ENCODE data around the gene RGS11. TPM values are rescaled to one million over a fixed set of nuclear protein-coding genes. Genes with fewer than 3 reads are reported as not detected.

RGS11 gene
- total and polyA plus RNA-seq, 2 experiments from 2014 or later = 0.74 to 1.8 TPM

DNA sequence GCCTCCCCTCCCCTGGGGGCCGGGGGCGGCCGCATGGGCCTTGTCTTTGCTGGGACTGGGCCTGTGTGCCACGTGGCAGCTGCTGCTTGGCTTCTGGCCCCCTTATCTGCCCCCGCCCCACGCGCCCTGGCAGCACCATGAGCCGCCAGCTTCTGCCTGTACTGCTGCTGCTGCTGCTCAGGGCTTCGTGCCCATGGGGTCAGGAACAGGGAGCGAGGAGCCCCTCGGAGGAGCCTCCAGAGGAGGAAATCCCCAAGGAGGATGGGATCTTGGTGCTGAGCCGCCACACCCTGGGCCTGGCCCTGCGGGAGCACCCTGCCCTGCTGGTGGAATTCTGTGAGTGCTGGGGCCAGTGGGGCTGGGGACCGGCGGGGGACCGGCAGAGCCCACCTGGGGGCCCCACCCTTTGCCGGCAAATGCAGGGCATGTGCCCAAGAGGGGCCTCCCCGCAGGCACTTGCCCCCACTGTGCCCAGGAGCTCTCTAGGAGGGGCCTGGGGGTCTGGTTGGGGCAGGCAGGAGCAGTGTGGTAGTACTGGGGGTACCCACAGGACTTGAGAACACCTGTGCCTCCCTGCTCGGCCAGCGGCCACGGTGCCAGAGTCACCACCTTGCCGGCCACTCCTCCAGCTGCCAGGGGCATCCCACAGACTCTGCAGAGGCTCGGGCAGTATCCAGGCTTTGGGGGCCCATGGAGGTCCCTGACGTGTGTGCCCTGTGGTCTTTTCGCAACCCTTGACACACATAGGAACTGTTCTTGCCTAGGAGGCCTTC, 7.5 kb upstream of the RGS11 start, which contains the start of gene PDIA2 (continued):
- TF ChIP-seq ZNF331 (CRISPR knock-in tag; IDR thresholded peaks at IDR 0.05; ENCODE audit: low read depth) = no peak
- no peak for TF ChIP-seq POLR2AphosphoS5 (IDR thresholded peaks at IDR 0.05; ENCODE audit: low read depth)
- TF ChIP-seq, protein P1, sequence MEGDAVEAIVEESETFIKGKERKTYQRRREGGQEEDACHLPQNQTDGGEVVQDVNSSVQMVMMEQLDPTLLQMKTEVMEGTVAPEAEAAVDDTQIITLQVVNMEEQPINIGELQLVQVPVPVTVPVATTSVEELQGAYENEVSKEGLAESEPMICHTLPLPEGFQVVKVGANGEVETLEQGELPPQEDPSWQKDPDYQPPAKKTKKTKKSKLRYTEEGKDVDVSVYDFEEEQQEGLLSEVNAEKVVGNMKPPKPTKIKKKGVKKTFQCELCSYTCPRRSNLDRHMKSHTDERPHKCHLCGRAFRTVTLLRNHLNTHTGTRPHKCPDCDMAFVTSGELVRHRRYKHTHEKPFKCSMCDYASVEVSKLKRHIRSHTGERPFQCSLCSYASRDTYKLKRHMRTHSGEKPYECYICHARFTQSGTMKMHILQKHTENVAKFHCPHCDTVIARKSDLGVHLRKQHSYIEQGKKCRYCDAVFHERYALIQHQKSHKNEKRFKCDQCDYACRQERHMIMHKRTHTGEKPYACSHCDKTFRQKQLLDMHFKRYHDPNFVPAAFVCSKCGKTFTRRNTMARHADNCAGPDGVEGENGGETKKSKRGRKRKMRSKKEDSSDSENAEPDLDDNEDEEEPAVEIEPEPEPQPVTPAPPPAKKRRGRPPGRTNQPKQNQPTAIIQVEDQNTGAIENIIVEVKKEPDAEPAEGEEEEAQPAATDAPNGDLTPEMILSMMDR (conservative IDR thresholded peaks at IDR 0.05; ENCODE audit: low read depth in 2 of 2) = no peak
- no peak for TF ChIP-seq EZH2phosphoT487 (IDR thresholded peaks at IDR 0.05; ENCODE audit: unreplicated experiment)
- TF ChIP-seq EZH2 (IDR thresholded peaks at IDR 0.05; ENCODE audit: low read depth, unreplicated experiment) = no peak

DNA sequence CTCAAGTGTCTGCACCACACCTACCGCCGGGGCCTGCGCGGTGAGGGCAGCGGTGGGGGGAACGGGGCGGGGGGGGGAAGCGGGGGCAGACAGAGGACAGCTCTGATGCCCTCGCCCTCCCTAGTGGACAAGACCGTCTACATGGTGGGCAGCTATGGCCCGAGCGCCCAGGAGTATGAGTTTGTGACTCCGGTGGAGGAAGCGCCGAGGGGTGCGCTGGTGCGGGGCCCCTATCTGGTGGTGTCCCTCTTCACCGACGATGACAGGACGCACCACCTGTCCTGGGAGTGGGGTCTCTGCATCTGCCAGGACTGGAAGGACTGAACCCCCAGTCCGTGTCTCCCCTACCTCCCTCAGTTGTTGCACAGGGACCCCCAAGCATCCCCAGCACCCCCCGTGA, 6.7 kb upstream of the RGS11 start:
- Histone ChIP-seq H2AFZ (no peak overlapping the region), H4K20me1 (replicated peaks; ENCODE audit: insufficient read depth) (0 out of 2 replicates have a peak, but pooled peaks cover 2% of the 10 kb centered on the region), H3K9me2 (ENCODE audit: insufficient read depth) (no peaks in the 10 kb centered on the region), H3K4me1 (ENCODE audit: insufficient read depth) (no peaks in the 10 kb centered on the region), H3K79me2 (replicated peaks; ENCODE audit: insufficient read depth) (no peaks in the 10 kb centered on the region), H3K27me3 (ENCODE audit: insufficient read depth) (peaks cover 31% of the 10 kb centered on the region), H3K4me3 (no peak overlapping the region), H3K36me3 (ENCODE audit: insufficient read depth) (no peaks in the 10 kb centered on the region), H3K4me2 (no peak overlapping the region), H3F3A (replicated peaks; ENCODE audit: low read depth) (0 out of 2 replicates have a peak, but pooled peaks cover 4% of the 10 kb centered on the region), H3K27ac (ENCODE audit: low read depth) (no peak overlapping the region)
- Mint-ChIP-seq H3K4me3 (no peak overlapping the region), H3K4me1 (no peaks in the 10 kb centered on the region), H3K27me3 (ENCODE audit: insufficient read depth, low read depth, poor library complexity) (peaks cover 18% of the 10 kb centered on the region), H3K27ac (no peak overlapping the region), H3K9me3 (no peaks in the 10 kb centered on the region), H3K36me3 (ENCODE audit: low read depth) (peaks cover 3% of the 10 kb centered on the region; the same call in 1 of the 3 replicates)
- DNase-seq (ENCODE audit: low spot score) = no peak
- no peak for ATAC-seq
- TF ChIP-seq, protein P1 (conservative IDR thresholded peaks at IDR 0.05; ENCODE audit: low read depth in 2 of 2) = no peak
- TF ChIP-seq, protein P2, sequence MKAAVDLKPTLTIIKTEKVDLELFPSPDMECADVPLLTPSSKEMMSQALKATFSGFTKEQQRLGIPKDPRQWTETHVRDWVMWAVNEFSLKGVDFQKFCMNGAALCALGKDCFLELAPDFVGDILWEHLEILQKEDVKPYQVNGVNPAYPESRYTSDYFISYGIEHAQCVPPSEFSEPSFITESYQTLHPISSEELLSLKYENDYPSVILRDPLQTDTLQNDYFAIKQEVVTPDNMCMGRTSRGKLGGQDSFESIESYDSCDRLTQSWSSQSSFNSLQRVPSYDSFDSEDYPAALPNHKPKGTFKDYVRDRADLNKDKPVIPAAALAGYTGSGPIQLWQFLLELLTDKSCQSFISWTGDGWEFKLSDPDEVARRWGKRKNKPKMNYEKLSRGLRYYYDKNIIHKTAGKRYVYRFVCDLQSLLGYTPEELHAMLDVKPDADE (IDR thresholded peaks at IDR 0.05) = no peak
- TF ChIP-seq, protein P3, sequence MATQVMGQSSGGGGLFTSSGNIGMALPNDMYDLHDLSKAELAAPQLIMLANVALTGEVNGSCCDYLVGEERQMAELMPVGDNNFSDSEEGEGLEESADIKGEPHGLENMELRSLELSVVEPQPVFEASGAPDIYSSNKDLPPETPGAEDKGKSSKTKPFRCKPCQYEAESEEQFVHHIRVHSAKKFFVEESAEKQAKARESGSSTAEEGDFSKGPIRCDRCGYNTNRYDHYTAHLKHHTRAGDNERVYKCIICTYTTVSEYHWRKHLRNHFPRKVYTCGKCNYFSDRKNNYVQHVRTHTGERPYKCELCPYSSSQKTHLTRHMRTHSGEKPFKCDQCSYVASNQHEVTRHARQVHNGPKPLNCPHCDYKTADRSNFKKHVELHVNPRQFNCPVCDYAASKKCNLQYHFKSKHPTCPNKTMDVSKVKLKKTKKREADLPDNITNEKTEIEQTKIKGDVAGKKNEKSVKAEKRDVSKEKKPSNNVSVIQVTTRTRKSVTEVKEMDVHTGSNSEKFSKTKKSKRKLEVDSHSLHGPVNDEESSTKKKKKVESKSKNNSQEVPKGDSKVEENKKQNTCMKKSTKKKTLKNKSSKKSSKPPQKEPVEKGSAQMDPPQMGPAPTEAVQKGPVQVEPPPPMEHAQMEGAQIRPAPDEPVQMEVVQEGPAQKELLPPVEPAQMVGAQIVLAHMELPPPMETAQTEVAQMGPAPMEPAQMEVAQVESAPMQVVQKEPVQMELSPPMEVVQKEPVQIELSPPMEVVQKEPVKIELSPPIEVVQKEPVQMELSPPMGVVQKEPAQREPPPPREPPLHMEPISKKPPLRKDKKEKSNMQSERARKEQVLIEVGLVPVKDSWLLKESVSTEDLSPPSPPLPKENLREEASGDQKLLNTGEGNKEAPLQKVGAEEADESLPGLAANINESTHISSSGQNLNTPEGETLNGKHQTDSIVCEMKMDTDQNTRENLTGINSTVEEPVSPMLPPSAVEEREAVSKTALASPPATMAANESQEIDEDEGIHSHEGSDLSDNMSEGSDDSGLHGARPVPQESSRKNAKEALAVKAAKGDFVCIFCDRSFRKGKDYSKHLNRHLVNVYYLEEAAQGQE (IDR thresholded peaks at IDR 0.05; ENCODE audit: unreplicated experiment) = no peak
- TF ChIP-seq EZH2phosphoT487 (IDR thresholded peaks at IDR 0.05; ENCODE audit: unreplicated experiment) (no peak), CREB1 (CRISPR knock-in tag; IDR thresholded peaks at IDR 0.05; ENCODE audit: low read depth) (no peak), POLR2AphosphoS5 (IDR thresholded peaks at IDR 0.05; ENCODE audit: low read depth) (no peak)
